ENCODE data around the gene CEP350.
"Not testable (repeated sequence)": the region's sequence is repeated elsewhere in the genome, so short reads cannot be mapped to it uniquely, and the experiment has no call there.

Gene CEP350

DNA sequence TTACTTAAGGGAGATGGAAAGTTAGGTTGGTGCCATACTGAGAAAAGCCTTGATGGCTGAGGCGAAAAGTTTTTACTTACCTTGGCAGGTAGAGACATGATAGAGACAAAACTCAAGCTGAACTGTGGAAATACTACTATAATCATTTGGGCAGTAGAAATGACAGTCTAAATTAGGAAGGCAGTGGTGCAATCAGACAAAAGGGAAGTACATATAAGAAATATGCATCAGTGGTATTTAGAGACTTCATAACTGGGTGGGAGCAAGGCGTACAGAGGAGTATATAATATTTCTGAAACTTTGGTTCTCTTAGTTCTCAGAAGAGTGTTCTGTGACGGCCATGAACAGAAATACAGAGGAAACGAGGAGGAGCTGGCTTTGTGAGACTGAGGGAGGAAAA is 2.4 kb upstream of the CEP350 start:
- Histone ChIP-seq H3K27ac (ENCODE audit: low read length) (no peak overlapping the region), H3K27me3 (ENCODE audit: low read depth, low read length) (no peaks in the 10 kb centered on the region), H3K36me3 (ENCODE audit: control insufficient read depth in 1 of 2, insufficient read depth in 2 of 2, low read length in 2 of 2) (no peaks in the 10 kb centered on the region)

DNA sequence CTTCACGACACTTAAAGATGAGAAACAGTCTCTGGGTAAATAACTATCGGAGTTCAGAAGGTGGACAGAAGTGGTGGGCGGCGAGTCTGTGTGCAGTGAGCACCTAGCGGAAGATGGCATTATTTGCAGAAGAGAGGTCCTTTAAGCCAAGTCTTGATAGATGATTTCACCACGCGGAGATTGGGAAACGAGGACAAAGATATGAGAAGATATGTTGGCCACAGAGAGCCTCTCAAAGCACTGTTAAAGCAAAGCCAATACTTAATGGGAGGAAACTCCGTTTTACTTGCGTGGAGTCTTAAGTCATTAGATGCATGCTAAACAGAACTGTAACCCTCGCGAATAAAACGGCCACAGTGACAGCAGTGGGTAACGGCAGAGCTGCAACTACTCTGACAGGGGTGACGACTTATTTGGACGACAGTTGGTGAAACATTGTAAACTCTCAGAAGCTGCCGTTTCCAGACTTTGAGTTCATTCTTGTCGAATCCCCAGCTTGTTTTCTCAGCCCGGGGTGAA is 577 bp upstream of the CEP350 start:
- Histone ChIP-seq H3K27ac (ENCODE audit: low read length) (peak overlapping the region; percentile 93), H3K4me1 (ENCODE audit: control insufficient read depth in 1 of 2, insufficient read depth in 2 of 2, low read length in 2 of 2) (peaks cover 17 to 24% of the 10 kb centered on the region in 2 donors), H3K36me3 (ENCODE audit: control insufficient read depth in 1 of 2, insufficient read depth in 2 of 2, low read length in 2 of 2) (no peaks in the 10 kb centered on the region), H3K4me3 (ENCODE audit: low read depth in 1 of 2, low read length in 2 of 2) (peak overlapping the region; percentile 83 to 89), H3K27me3 (ENCODE audit: low read depth, low read length) (no peaks in the 10 kb centered on the region), H3K9me3 (ENCODE audit: control insufficient read depth in 1 of 2, low read length in 2 of 2) (no peaks in the 10 kb centered on the region)

More for the DNA sequence above, 2.4 kb upstream of the CEP350 start:
- Histone ChIP-seq H3K4me1 (ENCODE audit: control insufficient read depth in 1 of 2, insufficient read depth in 2 of 2, low read length in 2 of 2) (peaks cover 7 to 12% of the 10 kb centered on the region in 2 donors), H3K9me3 (ENCODE audit: control insufficient read depth in 1 of 2, low read length in 2 of 2) (no peaks in the 10 kb centered on the region), H3K4me3 (ENCODE audit: low read depth in 1 of 2, low read length in 2 of 2) (no peak overlapping the region)

DNA sequence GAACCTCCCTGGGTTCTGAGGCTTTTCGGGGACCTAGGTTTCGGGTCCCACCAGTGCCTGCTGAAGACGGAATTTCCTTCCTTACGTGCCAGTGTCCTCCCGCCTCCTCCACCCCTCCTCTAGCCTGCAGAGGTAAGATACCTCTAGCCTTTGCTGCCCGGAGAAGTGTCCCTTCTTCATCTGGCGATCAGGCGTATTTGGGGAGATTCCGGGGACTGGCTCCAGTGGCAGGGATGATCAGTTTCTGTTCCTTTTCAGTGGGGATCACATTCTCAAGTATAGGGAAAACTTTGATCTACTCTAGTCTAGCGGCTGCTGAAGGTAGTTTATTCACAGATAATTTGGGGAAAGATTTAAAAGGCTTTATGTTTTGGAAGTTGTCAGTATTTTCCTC is 674 bp downstream of the CEP350 start:
- peak overlapping the region; percentile 93 for H3K27ac ChIP-seq (ENCODE audit: low read length)
- H3K4me3 ChIP-seq (ENCODE audit: low read depth in 1 of 2, low read length in 2 of 2): peak overlapping the region; percentile 83 to 89
- H3K4me1 ChIP-seq (ENCODE audit: control insufficient read depth in 1 of 2, insufficient read depth in 2 of 2, low read length in 2 of 2): peaks cover 17 to 24% of the 10 kb centered on the region in 2 donors
- no peaks in the 10 kb centered on the region for H3K9me3 ChIP-seq (ENCODE audit: control insufficient read depth in 1 of 2, low read length in 2 of 2)
- no peaks in the 10 kb centered on the region for H3K27me3 ChIP-seq (ENCODE audit: low read depth, low read length)
- H3K36me3 ChIP-seq (ENCODE audit: control insufficient read depth in 1 of 2, insufficient read depth in 2 of 2, low read length in 2 of 2): no peaks in the 10 kb centered on the region

DNA sequence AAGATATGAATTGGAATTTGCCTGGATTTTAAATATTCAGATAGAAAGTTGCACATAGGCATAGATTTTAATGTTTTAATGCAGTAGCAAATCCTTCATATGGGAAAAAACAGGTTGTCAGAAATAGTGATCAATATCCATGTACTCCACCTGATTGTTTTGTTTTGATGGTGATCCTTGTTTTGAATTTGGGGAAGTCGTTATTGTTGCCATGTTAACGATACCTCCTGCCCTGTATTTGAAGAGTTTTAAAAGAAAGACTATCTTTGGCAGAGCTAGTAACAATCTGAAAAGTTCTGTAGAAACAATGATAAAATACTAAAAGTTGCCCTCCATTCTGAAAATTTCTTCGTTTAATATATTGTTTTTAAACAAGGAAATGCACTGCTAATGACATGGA is 1.1 kb downstream of the CEP350 start:
- H3K27ac ChIP-seq (ENCODE audit: low read length): peak overlapping the region; percentile 93
- no peaks in the 10 kb centered on the region for H3K9me3 ChIP-seq (ENCODE audit: control insufficient read depth in 1 of 2, low read length in 2 of 2)
- H3K36me3 ChIP-seq (ENCODE audit: control insufficient read depth in 1 of 2, insufficient read depth in 2 of 2, low read length in 2 of 2): no peaks in the 10 kb centered on the region
- peaks cover 17 to 24% of the 10 kb centered on the region in 2 donors for H3K4me1 ChIP-seq (ENCODE audit: control insufficient read depth in 1 of 2, insufficient read depth in 2 of 2, low read length in 2 of 2)
- H3K27me3 ChIP-seq (ENCODE audit: low read depth, low read length): no peaks in the 10 kb centered on the region
- H3K4me3 ChIP-seq (ENCODE audit: low read depth in 1 of 2, low read length in 2 of 2): peak overlapping the region; percentile 83 to 89

DNA sequence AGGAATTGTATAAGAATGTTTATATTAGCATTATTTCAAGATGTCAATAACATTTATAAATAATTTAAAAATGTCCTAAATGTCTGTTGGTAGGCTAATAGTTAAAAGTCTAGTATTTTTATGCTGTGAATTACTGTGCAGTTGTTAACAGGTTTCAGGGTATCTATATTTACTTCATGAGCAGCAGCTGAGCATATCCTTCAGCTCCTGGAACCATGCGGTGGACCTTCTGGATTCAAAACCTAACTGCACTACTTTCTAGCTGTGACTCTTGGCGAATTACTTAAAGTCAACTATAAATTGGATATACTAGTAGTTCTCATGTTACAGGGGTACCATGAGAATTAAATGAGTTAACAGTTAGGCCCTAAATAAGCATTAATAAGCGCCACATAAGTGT is 3.7 kb downstream of the CEP350 start:
- Histone ChIP-seq H3K36me3 (ENCODE audit: control insufficient read depth in 1 of 2, insufficient read depth in 2 of 2, low read length in 2 of 2) (peaks cover 0 to 4% of the 10 kb centered on the region in 2 donors), H3K27ac (ENCODE audit: low read length) (no peak overlapping the region), H3K9me3 (ENCODE audit: control insufficient read depth in 1 of 2, low read length in 2 of 2) (no peaks in the 10 kb centered on the region), H3K27me3 (ENCODE audit: low read depth, low read length) (no peaks in the 10 kb centered on the region), H3K4me1 (ENCODE audit: control insufficient read depth in 1 of 2, insufficient read depth in 2 of 2, low read length in 2 of 2) (peaks cover 17 to 24% of the 10 kb centered on the region in 2 donors), H3K4me3 (ENCODE audit: low read depth in 1 of 2, low read length in 2 of 2) (no peak overlapping the region)

DNA sequence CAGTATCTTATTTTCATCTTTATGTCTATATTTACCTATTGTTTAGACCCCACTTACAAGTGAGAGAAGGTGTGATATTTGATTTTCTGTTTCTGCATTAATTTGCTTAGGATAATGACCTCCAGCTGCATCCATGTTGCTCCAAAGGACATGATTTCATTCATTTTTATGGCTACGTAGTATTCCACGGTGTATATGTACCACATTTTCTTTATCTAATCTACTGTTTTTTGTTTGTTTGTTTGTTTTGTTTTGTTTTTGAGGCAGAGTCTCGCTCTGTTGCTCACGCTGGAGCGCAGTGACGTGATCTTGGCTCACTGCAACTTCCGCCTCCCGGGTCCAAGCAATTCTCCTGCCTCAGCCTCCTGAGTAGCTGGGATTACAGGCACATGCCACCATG is 7.6 kb downstream of the CEP350 start:
- H3K27ac ChIP-seq (ENCODE audit: low read length); H3K36me3 ChIP-seq (ENCODE audit: control insufficient read depth in 1 of 2, insufficient read depth in 2 of 2, low read length in 2 of 2); H3K27me3 ChIP-seq (ENCODE audit: low read depth, low read length); H3K4me3 ChIP-seq (ENCODE audit: low read depth in 1 of 2, low read length in 2 of 2); H3K9me3 ChIP-seq (ENCODE audit: control insufficient read depth in 1 of 2, low read length in 2 of 2): not testable (repeated sequence)
- peaks cover 12 to 17% of the 10 kb centered on the region in 2 donors for H3K4me1 ChIP-seq (ENCODE audit: control insufficient read depth in 1 of 2, insufficient read depth in 2 of 2, low read length in 2 of 2)

DNA sequence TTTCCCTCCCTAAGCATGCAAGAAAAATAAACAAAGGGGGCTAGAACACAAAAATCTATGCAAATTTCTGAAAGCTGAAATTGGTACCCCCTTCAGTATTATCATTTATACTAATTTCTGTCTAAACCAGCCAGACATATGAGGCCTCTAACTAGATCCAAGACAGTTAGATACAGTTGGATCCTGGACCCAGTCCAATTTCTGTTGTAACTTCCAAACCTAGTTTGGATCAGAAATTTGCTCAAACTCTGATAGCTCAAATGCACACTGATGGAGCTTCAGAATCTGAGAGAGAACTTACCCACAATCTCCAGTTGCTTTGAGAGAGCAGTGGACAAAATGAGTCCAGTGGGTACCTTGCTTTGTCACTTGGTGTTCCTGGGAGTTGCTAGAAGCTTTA is 11.9 kb downstream of the CEP350 start:
- Histone ChIP-seq H3K36me3 (ENCODE audit: control insufficient read depth in 1 of 2, insufficient read depth in 2 of 2, low read length in 2 of 2) (peaks cover 0 to 8% of the 10 kb centered on the region in 2 donors), H3K27me3 (ENCODE audit: low read depth, low read length) (no peaks in the 10 kb centered on the region), H3K4me1 (ENCODE audit: control insufficient read depth in 1 of 2, insufficient read depth in 2 of 2, low read length in 2 of 2) (peaks cover 2 to 15% of the 10 kb centered on the region in 2 donors), H3K9me3 (ENCODE audit: control insufficient read depth in 1 of 2, low read length in 2 of 2) (peaks cover 0 to 3% of the 10 kb centered on the region in 2 donors), H3K27ac (ENCODE audit: low read length) (no peak overlapping the region), H3K4me3 (ENCODE audit: low read depth in 1 of 2, low read length in 2 of 2) (no peak overlapping the region)

DNA sequence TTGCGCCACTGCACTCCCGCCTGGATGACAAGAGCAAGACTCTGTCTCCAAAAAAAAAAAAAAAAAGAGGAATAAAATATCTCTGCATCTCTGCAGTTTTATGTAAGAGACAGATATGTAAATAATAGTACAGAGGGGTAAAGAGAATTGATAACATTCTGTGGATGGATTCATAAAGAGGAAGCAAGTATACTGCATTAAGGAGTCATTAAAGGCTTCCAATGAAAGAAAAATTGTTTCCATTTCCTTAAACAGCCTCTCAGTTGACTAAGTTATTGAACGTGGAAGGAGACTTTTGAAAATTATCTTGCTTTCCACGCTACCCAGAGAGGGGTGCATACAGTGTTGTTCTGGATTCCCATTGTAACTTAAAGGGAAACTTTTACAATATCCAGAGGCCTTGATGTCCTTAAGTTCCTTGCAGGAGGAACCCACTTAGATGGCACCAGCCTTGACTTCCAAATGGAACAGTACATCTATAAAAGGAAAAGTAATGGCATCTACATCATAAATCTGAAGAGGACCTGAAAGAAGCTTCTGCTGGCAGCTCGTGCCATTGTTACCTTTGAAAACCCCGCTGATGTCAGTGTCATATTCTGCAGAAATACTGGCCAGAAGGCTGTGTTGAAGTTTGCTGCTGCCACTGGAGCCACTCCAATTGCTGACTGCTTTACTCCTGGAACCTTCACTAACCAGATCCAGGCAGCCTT is 13.8 kb downstream of the CEP350 start:
- peaks cover 2 to 15% of the 10 kb centered on the region in 2 donors for H3K4me1 ChIP-seq (ENCODE audit: control insufficient read depth in 1 of 2, insufficient read depth in 2 of 2, low read length in 2 of 2)
- H3K36me3 ChIP-seq (ENCODE audit: control insufficient read depth in 1 of 2, insufficient read depth in 2 of 2, low read length in 2 of 2): peaks cover 0 to 4% of the 10 kb centered on the region in 2 donors
- H3K4me3 ChIP-seq (ENCODE audit: low read depth in 1 of 2, low read length in 2 of 2): no peak overlapping the region
- H3K27ac ChIP-seq (ENCODE audit: low read length): no peak overlapping the region
- H3K9me3 ChIP-seq (ENCODE audit: control insufficient read depth in 1 of 2, low read length in 2 of 2): peaks cover 0 to 3% of the 10 kb centered on the region in 2 donors
- H3K27me3 ChIP-seq (ENCODE audit: low read depth, low read length): no peaks in the 10 kb centered on the region

DNA sequence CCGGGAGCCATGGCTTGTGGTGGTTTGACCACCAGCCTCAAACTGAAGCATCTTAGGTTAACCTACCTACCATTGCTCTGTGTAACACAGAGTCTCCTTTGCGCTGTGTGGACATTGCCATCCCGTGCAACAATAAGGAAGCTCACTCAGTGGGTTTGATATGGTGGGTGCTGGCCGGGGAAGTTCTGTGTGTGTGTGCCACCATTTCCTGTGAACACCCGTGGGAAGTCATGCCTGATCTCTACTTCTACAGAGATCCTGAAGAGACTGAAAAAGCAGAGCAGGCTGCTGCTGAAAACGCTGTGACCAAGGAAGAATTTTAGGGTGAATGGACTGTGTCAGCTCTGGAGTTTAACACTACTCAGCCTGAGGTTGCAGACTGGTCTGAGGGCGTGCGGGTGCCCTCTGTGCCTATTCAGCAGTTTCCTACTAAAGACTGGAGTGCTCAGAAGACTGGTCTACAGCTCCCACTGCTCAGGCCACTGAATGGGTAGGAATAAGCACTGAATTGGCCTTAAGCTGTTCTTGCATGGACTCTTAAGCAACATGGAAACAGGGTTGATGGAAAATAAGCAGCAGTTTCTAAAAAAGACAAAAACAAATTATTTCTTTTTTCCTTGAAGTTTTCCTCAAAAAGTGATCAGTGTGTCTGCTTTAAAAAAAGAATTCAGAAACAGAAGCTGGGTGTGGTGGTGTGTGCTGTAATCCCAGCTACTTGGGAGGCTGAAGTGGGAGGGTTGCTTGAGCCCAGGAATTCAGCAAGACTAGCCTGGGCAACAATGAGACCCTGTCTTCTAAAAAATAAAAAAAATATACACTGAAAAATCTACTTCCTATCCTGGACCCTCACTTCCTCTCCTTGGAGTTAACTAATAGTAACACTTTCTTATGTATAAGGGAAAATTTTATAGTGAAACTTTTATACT is 14.6 kb downstream of the CEP350 start:
- peak overlapping the region; percentile 42 for H3K27ac ChIP-seq (ENCODE audit: low read length)

DNA sequence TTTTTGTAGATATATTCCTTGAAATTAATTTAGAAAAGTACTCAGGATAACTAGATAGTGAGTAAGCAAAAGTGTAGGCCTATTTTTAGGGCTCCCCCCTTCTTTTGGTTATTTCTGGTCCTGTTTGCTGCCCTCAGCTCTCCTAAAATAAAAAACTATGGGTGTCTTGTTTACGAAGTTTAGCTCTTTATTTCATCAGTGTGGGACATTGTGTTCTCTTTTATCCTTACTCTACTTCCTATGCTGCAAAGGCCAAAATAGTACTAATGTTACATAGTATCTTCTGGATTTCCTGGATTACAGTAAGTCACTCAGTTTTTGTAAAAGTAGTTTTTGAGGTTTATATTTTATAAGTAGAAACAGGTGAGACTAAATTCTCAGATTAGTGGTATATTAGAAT is 15.4 kb downstream of the CEP350 start:
- Histone ChIP-seq H3K4me1 (ENCODE audit: control insufficient read depth in 1 of 2, insufficient read depth in 2 of 2, low read length in 2 of 2) (peaks cover under 1 to 11% of the 10 kb centered on the region in 2 donors), H3K27ac (ENCODE audit: low read length) (peak overlapping the region; percentile 42), H3K9me3 (ENCODE audit: control insufficient read depth in 1 of 2, low read length in 2 of 2) (peaks cover 0 to 3% of the 10 kb centered on the region in 2 donors), H3K27me3 (ENCODE audit: low read depth, low read length) (no peaks in the 10 kb centered on the region), H3K4me3 (ENCODE audit: low read depth in 1 of 2, low read length in 2 of 2) (no peak overlapping the region), H3K36me3 (ENCODE audit: control insufficient read depth in 1 of 2, insufficient read depth in 2 of 2, low read length in 2 of 2) (peaks cover 0 to 4% of the 10 kb centered on the region in 2 donors)

More for the DNA sequence above, 14.6 kb downstream of the CEP350 start:
- peaks cover 0 to 4% of the 10 kb centered on the region in 2 donors for H3K36me3 ChIP-seq (ENCODE audit: control insufficient read depth in 1 of 2, insufficient read depth in 2 of 2, low read length in 2 of 2)
- peaks cover 0 to 3% of the 10 kb centered on the region in 2 donors for H3K9me3 ChIP-seq (ENCODE audit: control insufficient read depth in 1 of 2, low read length in 2 of 2)
- H3K4me1 ChIP-seq (ENCODE audit: control insufficient read depth in 1 of 2, insufficient read depth in 2 of 2, low read length in 2 of 2): peaks cover 2 to 12% of the 10 kb centered on the region in 2 donors
- no peaks in the 10 kb centered on the region for H3K27me3 ChIP-seq (ENCODE audit: low read depth, low read length)
- no peak overlapping the region for H3K4me3 ChIP-seq (ENCODE audit: low read depth in 1 of 2, low read length in 2 of 2)
